Activated T-cell treated with anti-CD3 and anti-CD28 coated beads for 48 hours (primary cell): ENCODE results near the gene BRINP2.

Experiments used
- DNase-seq: peaks from one replicate; pipeline ENCODE4 v3.0.0-alpha.2; 2020; ENCODE audit warnings: low read depth

BRINP2 gene

DNA sequence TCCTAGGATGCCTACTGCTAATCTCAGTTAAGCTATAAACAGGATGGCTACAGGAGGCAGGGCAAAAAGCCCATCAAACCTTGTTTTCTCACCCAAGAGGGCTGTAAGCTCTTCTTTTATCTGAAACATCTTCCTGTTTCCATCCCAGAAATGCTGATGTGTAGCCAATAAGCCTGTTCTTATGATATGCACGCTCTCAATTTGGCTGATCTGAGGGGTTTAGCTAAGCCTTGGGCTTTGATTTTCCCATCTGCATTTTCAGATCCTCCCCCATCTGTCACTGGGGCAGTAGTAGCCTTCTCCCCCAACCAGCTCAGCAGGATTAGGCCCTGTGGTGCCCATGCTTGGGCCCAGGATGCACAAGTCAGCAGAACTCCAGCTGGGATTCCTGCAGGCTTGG, 105.0 kb downstream of the BRINP2 start:
- DNase-seq: no peak

DNA sequence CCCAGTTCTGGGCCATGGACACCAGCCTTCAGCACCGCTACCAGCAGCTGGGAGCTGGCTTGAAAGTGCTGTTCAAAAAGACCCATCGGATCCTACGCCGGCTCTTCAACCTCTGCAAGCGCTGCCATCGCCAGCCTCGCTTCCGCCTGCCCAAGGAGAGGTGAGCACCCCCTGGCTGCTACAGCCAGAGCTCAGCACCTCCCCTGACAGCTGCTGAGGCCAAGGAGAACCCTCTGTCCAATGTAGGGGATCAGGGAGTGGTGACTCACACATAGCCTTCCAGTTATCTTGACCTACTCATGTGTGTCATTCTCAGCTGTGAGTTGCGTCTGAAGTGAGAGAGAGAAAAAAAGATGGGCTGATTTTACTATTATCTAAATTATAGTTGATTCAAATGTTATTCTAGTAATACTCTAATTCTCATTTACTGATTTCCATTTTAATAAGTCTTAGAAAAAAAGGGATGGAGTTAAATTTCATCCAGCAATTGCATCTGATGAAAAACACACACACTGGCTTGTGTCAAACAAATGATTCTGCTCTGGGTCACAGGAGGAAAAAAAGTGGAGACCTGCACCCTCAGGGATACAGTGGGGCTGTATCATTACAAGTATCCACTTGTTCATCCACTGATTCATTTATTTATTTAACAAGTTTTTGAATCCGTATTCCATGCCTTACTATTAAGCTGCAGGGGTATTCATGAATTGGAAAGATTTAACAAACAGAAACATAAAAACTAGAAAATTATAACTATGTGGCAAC, 108.0 kb downstream of the BRINP2 start:
- DNase-seq: no peak

DNA sequence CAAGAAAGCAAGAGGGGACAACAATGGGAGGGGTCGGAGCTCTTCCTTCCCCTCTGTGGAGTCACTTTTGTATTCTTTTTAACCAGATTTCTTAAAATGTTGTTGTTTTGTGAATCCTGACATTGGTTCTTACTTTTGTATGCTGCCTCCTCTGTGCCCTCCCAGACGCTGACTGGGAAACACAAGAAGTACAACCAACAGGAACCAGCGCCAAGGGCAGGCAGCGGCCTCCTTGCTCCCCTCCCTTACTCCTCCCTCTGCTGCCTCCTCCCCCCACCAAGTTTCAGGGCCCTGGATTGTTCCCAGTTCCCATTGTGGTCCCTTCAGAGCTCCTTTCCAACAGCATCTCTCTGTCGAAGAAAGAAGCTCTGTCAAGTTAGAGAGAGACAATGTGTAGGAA, 111.1 kb downstream of the BRINP2 start:
- no peak for DNase-seq

DNA sequence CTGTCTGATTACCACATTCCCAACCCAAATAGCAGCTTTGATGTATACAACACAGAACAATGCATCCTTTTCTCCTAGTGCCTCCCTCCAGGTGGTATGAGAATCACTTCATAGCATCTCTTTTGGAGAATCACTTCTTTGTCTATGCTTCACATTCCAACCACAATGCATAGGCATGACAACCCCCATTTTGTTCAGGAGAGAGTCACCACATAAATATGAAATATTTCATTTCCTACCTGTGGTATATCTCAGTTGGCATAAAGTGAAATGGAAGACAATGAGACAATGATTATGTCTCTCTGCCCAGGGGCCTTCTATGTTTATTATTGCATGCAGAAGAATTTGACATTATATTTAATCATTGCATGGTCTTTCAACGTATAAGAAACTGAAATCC, 112.2 kb downstream of the BRINP2 start:
- DNase-seq: no peak

DNA sequence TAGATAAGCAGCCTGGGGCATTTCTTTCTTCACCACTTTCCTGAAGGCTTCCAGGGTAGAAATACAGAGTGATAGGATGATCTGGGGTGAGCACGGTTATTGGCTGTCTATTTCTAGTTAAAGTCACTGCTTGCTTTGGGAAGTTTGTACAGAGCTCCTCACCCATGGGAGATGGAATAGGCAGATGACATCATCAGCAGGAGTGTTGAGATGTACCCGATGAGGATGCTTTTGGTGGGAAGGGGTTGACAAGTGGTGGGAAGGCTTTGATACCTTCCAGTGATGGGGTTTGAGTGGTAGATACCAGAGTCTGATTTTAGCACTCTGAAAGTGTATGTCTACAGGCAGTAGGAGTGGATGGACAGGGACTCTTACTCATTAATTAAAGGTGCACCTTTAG, 112.6 kb downstream of the BRINP2 start:
- no peak for DNase-seq

DNA sequence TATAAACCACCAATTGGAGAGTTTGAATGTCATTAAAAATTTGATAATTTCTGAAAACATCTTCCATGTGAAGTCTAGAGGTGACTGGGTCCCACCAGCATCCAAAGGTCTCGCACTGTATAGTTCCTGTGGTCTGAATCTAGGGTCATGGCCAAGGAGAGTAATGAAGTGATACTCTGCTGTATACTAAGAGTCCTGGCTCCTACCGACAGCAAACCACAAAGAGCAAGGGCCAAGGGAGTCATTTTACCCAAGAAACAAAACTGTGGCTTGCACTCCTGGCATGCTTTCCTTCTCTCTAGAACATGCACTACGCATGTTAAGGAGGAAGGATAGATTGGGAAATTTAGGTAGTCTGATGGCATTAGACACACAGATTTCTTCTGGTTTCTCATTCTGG, 115.6 kb downstream of the BRINP2 start:
- DNase-seq: no peak

DNA sequence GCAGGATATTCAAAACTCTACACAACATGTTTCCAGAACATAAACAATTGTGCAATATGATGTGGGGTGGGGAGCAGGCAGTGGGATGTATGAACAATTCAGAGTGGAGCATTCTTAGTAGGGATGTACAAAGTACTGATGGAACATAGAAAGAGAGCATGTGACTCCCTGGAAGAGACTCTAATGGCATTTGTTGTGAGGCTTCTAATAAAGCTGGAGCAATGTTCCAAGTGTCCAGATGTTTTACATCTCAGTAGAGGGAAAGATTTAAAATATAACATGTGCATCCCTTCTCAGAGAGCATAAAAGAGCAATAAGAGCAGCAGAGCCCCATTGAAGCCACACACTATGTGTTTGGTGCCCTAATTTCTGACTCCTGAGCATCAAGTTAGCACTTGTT, 116.5 kb downstream of the BRINP2 start:
- DNase-seq: no peak

DNA sequence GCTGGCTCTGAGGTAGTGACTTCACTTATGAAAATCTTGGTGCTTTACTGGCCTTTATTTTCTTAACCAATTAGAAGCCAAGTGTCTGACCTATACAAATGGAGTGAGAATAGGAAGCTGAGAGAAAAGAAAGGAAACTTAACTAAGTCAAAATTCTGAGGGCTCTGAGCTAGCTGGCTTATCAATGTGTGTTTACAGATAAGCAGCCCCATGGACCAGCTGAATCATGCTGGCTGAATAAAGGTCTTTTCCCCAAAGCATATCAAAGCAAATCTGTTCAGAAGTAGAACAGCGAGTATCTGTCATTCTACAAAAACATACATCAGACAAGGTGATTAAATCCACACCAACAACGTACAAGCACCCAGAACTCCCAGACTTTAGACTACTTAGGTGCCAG, 117.2 kb downstream of the BRINP2 start:
- DNase-seq: no peak

DNA sequence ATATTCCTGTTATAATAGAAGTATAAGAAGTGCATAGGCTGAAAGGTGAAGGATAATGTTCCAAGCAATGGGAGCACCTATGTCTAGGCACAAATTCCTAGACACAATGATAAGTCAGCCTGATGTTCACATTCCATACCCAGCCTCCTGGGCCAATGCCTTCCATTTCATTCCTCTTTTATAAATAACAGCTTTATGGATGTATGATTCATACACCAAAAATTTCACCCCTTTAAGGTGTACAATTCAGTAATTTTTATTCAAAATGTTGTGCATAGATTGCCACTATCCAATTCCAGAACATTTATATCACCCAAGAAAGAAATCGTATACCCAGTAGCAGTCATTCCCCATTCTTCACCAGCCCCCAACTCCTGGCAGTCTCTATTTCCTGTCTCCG, 118.8 kb downstream of the BRINP2 start:
- no peak for DNase-seq

DNA sequence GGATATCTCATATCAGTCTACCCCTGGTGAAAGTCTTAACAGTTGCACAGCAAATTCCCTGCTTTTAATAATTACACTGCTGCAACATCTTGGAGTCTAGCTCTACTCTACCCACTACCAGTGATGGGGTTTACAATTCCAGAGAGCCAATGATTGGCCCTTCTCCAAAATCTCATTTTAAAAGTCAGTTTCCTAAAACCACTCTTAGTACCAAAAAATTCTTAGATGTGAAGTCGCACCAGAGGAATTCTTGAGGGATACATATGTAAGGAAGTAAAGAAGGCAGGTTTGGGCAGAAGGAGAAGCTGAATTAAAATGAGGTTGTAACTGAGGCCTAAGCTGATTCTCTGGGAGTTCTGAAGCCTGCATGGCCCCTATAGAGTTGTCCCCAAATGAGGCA, 129.7 kb downstream of the BRINP2 start:
- no peak for DNase-seq

DNA sequence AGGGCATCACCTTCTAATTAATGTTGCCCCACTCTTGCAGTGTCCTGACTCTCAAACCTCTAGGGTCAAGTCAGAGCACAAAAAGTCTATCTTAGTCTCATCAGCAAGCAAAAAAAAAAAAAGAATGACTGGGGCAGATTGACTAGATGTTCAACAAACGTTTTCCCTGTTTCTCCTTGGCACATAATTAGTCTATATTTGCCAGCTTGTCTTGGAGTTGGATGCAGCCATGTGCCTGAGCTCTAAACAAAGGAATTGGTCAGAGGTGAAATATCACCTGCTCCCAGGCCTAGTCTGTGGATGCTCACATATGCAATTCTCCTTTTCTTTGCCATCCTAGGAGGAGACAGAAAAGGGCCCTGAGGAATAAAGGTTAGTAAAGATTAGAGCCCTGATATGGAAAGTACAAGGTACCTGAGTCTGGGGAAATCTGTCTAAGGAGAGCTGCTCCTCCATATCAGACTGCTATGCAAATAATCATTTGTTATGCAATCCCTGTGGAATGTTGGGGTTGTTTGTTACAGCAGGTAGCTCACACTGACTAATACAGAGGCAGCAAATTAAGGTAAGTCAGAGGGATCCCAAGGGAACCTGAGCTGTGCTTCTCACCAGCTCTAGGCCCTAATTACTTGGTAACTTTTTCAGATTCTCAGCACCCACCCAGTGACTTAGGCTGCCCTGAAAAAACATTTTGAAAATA, 130.8 kb downstream of the BRINP2 start:
- DNase-seq: no peak

DNA sequence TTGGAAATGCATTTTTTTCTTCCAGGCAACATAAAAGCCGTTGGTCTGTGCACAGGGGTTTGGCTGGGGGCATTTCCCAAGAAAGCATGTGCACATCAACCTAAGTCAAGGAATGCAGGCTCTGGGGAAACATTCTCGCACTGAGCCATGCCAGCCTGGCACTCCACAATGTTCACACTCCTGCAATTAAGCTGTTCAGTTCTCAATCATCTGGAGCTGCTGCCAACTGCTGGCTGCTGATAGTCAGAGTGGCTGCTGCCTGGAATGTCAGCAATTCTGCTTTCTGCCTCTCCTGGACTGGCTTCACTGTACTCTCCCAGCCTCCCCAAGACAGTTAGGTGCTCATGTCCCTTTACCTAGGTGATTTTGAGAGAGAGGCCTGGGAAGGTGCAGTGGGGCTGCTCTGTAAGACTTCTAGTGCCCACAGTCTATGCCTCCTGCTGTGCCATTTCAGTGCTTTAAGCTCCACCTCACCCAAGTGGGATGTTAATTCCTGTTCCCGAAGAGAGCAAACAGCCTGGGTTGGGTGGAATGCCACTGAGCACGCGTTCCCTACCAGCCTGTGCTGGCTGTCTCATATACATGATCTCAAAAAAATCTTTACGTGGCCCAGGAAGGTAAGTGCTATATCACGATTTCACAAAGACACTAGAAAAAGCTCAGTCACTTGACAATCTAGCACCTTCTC, 131.7 kb downstream of the BRINP2 start:
- DNase-seq: no peak

DNA sequence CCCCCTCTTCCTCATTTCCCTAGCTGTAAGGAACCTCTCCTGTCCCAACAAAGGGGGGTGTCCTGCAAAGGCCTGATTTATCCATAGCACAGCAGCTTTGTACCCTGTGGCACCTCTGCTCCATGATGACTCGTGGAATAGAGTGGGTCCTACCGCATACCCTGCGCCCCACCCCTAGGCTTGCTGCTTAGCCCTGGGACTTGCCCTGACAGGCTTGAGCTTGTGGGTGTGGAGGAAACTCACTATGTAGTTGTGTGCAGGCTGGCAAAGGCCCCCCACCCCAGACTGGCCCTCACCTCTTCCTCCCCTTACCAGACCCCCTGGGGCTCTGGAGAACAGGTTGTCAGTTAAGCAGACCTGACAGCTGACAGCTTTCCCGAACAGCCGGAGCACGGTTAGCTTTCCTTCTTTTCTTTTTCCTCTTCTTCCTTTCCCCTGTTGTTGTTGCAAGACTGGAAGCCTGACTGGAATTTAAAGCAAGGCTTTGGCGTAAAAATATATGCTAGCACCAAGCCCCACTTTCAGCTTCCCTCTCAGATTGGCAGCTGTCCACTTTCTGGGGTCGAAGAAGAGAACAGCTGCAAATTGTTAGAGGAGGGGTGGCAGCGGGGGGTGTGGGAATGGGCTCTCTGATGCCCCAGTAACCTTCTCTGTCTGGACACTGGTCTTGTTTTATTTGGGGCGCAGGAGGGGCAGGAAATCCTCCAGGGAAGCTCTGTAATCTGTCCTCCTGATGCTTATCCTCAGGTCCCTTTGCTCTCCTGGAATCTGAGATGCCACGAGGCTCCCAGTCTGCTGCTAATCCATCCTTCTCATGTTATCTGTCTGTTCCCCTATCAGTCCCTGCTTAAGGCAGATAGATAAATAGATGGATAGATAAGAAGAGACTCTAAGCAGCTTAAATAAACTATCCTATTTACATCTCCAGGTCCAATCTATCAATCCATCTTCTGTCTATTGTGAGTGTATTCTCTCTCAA, 134.6 kb downstream of the BRINP2 start:
- DNase-seq: no peak

DNA sequence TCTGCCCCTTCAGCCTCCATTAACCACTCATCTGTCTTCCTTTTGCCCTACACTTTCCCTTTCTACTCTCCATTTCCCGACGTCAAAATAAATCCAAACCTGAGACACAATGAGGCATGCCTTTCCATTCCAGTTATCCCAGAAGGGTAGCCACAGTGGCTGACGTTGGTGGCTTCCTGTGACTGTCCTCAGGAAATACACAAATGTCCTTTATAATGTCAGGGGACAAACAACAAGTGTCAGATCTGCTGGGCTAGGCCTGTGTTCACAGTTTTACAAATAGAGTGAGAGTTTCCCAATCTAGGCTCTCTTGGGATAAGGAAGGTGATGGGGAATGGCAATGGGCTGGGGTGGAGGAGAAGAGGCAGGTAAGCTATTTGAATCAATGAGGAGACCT, 135.3 kb downstream of the BRINP2 start:
- DNase-seq: no peak

DNA sequence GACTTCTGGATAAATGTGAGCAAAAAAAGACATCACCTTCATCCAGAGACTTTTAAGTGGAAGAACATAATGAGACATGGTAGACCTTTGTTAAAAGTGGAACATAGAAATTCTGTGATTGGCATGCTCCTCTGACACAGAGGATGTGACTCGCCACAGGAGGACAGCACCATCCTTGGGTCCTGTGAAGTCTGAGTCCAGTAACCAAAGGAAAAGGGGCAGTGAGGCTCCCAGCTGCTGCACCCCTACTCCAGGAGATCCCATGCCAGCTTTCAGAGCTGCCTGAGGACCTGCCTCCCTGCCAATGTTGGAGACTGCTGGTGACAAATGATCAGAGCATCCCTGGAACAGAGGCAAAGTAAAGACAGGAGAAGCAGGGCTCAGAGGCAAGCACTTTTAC, 136.2 kb downstream of the BRINP2 start:
- DNase-seq: no peak

DNA sequence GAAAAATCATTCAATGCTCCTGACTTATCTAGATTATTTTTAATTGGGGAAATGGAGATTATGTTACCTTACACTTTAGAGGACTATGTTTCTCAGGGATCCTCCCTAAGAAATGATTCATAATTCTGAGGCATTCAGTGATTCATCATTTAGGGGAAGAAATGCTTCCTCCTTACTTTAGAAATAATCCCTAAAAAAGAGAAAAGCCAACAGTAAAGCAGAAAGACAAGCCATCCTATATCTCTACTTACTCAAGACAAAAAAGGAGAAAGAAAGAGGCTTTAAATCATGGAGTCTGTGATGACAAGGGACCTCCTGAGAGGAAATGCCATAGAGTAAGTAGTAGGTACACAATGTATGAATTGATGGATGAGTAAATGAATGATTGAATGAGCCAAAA, 137.0 kb downstream of the BRINP2 start:
- no peak for DNase-seq

DNA sequence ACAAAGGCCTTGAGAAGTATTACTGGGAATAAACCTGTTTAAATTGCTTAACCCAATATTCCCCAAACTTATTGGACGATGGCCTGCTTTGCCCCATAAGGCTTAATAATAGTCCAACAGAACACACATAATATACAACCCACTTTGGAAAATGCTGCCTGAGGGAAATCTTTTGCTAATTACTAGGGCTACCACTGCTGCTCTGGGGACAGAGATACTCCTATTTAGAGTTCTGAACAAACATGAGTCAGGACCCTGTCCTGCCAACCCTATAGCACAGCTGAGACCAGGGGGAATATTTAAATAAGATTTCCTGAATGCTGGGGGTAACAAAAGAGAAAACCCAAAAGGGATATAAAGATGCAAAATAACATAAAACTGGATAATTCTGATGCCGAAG, 139.1 kb downstream of the BRINP2 start:
- DNase-seq: no peak

DNA sequence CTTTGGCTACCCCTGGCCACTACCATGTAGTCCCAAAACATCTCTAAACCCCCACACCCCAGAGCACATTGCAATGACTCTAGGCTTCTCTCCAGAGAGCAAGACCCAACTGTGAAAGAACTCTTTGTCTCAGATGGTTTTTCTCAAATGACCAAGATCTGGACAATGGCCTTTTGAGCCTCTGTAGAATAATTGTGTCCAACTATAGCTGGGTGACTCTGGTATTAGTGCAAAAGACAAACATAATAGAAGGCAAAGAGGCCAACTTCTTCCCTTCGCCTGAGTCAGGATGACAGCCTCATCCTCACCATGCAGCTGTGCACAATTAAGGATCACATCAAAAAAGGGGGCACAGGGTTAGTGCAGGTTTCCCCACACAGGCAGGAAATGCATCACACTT, 139.6 kb downstream of the BRINP2 start:
- DNase-seq: no peak

DNA sequence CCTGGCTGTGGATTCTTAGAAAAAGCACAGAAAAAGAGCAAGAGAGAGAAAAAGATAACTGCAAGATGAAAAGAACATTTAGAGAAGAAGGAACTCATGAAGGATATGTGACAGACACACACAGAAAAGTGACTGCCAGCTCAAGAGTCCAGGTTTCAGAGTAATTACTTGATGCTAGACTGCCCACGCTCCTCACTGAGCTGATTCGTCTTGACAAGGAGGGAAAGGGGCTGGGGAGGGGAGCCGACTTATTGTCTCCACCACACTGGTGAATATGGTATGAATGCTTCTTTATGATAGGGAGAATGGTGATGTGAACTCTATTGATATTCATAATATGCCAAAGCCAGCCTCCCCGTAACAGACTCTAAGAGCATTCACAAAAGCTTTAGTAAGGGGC, 140.4 kb downstream of the BRINP2 start:
- no peak for DNase-seq

DNA sequence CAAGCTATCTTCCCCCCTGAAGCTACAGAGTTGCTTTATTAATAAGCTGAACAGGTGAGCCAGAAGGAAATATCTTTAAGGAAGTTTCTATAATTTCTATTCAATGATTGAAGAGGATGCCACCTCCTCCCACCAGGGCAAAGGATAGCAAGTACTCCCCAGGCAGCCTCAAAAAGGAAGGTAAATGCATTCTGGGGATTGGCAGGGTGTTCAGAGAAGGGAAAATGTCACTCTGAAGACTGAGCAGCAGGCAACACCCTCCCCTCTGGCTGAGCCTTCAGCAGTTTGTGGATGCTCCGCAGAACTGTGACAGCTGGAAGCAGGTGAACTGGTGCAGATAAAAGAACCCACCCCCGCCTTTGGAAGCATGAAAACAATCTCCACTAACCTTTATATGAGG, 140.8 kb downstream of the BRINP2 start:
- no peak for DNase-seq

DNA sequence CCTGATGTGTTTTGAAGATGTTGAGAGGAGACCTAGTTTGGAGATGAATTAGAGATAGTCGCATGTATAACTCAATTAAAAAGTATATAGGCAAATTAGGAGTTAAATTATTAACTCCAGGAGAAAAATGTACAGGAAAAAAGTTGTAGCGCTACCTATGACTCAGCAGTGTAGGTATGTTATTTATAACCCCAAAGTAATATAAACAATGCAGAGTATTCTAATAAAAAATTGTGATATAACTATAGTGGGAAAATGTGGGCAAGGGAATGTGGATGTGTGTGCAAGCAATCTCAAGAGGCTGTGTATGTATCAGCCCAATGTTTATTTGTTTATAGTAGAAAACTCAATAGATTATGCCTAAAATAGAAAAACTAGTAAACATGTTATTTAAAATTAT, 144.5 kb downstream of the BRINP2 start:
- DNase-seq: no peak

DNA sequence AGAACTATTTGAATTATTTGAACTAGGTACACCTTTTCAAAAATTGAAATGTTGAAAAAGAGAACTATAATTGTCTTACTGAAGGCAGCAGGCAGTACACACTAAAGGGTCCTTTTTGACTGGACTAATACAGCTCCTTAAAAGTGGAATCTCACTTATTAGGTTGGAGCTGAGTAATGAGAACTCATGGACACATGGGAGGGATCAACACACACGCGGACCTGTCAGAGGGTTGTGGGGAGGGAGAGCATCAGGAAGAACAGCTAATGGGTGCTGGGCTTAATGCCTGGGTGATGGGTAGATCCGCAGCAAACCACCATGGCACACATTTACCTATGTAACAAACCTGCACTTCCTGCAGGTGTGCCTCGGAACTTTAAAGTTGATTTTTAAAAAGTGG, 145.0 kb downstream of the BRINP2 start:
- DNase-seq: no peak
